MG63 (cell line): ENCODE measurements around the gene PAPPA. TPM values are rescaled to one million over a fixed set of nuclear protein-coding genes. Genes with fewer than 3 reads are reported as not detected.

Source experiments
- DNase-seq: peaks from one replicate; pipeline ENCODE4 v3.0.0-alpha.2; 2020
- H3K27me3 ChIP-seq: fragments of 250-450 bp; sonication (Bioruptor Pico); 2 replicates; pipeline ENCODE4 v1.5.1; 2020; ENCODE audit warnings: mild to moderate bottlenecking, moderate library complexity
- H3K36me3 ChIP-seq: fragments of 250-450 bp; sonication (Bioruptor Pico); 2 replicates; pipeline ENCODE4 v1.5.1; 2020; ENCODE audit warnings: mild to moderate bottlenecking, moderate library complexity
- H3K4me3 ChIP-seq: fragments of 250-450 bp; sonication (Bioruptor Pico); 2 replicates; pipeline ENCODE4 v1.5.1; 2020; ENCODE audit warnings: mild to moderate bottlenecking, moderate library complexity
- H3K9me3 ChIP-seq: fragments of 250-450 bp; sonication (Bioruptor Pico); 2 replicates; pipeline ENCODE4 v1.5.1; 2020; ENCODE audit warnings: mild to moderate bottlenecking, moderate library complexity
- total RNA-seq: library from RNA; depleted of rRNA; stranded (reverse); fragments of >200 nt; shearing (Covaris generic); gene quantifications from 2 replicates; pipeline ENCODE4 v1.2.3, GENCODE V29; 2014; ENCODE audit warnings: low replicate concordance

PAPPA gene
- total RNA-seq, 1 experiment from 2014 or later, result 0.10 TPM

GRCh38 chr9:116303270-116303669, 149.7 kb downstream of the PAPPA start:
- no peaks in the 10 kb centered on the region for H3K9me3 ChIP-seq

GRCh38 chr9:116303886-116304538, 150.4 kb downstream of the PAPPA start:
- Histone ChIP-seq H3K4me3 (no peak overlapping the region), H3K36me3 (no peaks in the 10 kb centered on the region), H3K27me3 (no peaks in the 10 kb centered on the region), H3K9me3 (no peaks in the 10 kb centered on the region)
- no peak for DNase-seq

More at GRCh38 chr9:116303270-116303669, 149.7 kb downstream of the PAPPA start:
- DNase-seq, result no peak
- Histone ChIP-seq H3K4me3 (no peak overlapping the region), H3K36me3 (no peaks in the 10 kb centered on the region), H3K27me3 (no peaks in the 10 kb centered on the region)

- no peak for DNase-seq
- no peaks in the 10 kb centered on the region for H3K9me3 ChIP-seq
Measured at GRCh38 chr9:116304761-116305160, 151.2 kb downstream of the PAPPA start.

GRCh38 chr9:116308076-116308475, 154.5 kb downstream of the PAPPA start:
- Histone ChIP-seq H3K9me3 (no peaks in the 10 kb centered on the region), H3K27me3 (no peaks in the 10 kb centered on the region), H3K4me3 (no peak overlapping the region), H3K36me3 (no peaks in the 10 kb centered on the region)
- DNase-seq, result no peak

More at GRCh38 chr9:116304761-116305160, 151.2 kb downstream of the PAPPA start:
- Histone ChIP-seq H3K36me3 (no peaks in the 10 kb centered on the region), H3K27me3 (no peaks in the 10 kb centered on the region), H3K4me3 (no peak overlapping the region)

- H3K36me3 ChIP-seq, result no peaks in the 10 kb centered on the region
- H3K4me3 ChIP-seq, result no peak overlapping the region
- DNase-seq, result no peak
- no peaks in the 10 kb centered on the region for H3K9me3 ChIP-seq
- H3K27me3 ChIP-seq, result no peaks in the 10 kb centered on the region
Measured at GRCh38 chr9:116309900-116310611, 156.5 kb downstream of the PAPPA start.

GRCh38 chr9:116312221-116312620, 158.6 kb downstream of the PAPPA start:
- DNase-seq, result no peak
- Histone ChIP-seq H3K4me3 (no peak overlapping the region), H3K9me3 (no peaks in the 10 kb centered on the region), H3K27me3 (no peaks in the 10 kb centered on the region), H3K36me3 (no peaks in the 10 kb centered on the region)

GRCh38 chr9:116313638-116314037, 160.0 kb downstream of the PAPPA start:
- Histone ChIP-seq H3K27me3 (no peaks in the 10 kb centered on the region), H3K4me3 (no peak overlapping the region), H3K9me3 (no peaks in the 10 kb centered on the region), H3K36me3 (no peaks in the 10 kb centered on the region)
- no peak for DNase-seq

GRCh38 chr9:116316246-116316645, 162.7 kb downstream of the PAPPA start:
- Histone ChIP-seq H3K9me3 (no peaks in the 10 kb centered on the region), H3K27me3 (no peaks in the 10 kb centered on the region), H3K36me3 (no peaks in the 10 kb centered on the region), H3K4me3 (no peak overlapping the region)
- no peak for DNase-seq

GRCh38 chr9:116317503-116317902, 163.9 kb downstream of the PAPPA start:
- no peak for DNase-seq
- Histone ChIP-seq H3K27me3 (no peaks in the 10 kb centered on the region), H3K36me3 (no peaks in the 10 kb centered on the region), H3K4me3 (no peak overlapping the region), H3K9me3 (no peaks in the 10 kb centered on the region)

GRCh38 chr9:116318468-116319374, 165.1 kb downstream of the PAPPA start:
- H3K36me3 ChIP-seq, result no peaks in the 10 kb centered on the region
- DNase-seq, result no peak
- H3K4me3 ChIP-seq, result no peak overlapping the region
- H3K27me3 ChIP-seq, result no peaks in the 10 kb centered on the region
- no peaks in the 10 kb centered on the region for H3K9me3 ChIP-seq

- DNase-seq, result no peak
- H3K4me3 ChIP-seq, result no peak overlapping the region
- H3K9me3 ChIP-seq, result no peaks in the 10 kb centered on the region
- H3K27me3 ChIP-seq, result no peaks in the 10 kb centered on the region
- no peaks in the 10 kb centered on the region for H3K36me3 ChIP-seq
Measured at GRCh38 chr9:116319480-116319879, 165.9 kb downstream of the PAPPA start.

- H3K4me3 ChIP-seq, result no peak overlapping the region
- H3K27me3 ChIP-seq, result no peaks in the 10 kb centered on the region
- H3K9me3 ChIP-seq, result no peaks in the 10 kb centered on the region
- DNase-seq, result no peak
- H3K36me3 ChIP-seq, result no peaks in the 10 kb centered on the region
Measured at GRCh38 chr9:116320290-116320689, 166.7 kb downstream of the PAPPA start.

- Histone ChIP-seq H3K9me3 (no peaks in the 10 kb centered on the region), H3K27me3 (no peaks in the 10 kb centered on the region), H3K36me3 (no peaks in the 10 kb centered on the region), H3K4me3 (no peak overlapping the region)
- DNase-seq, result no peak
Measured at GRCh38 chr9:116322521-116322920, 168.9 kb downstream of the PAPPA start.

- Histone ChIP-seq H3K4me3 (no peak overlapping the region), H3K9me3 (no peaks in the 10 kb centered on the region), H3K27me3 (no peaks in the 10 kb centered on the region), H3K36me3 (no peaks in the 10 kb centered on the region)
- DNase-seq, result no peak
Measured at GRCh38 chr9:116323012-116323411, 169.4 kb downstream of the PAPPA start.

GRCh38 chr9:116323571-116323970, 170.0 kb downstream of the PAPPA start:
- no peaks in the 10 kb centered on the region for H3K36me3 ChIP-seq
- no peaks in the 10 kb centered on the region for H3K27me3 ChIP-seq
- DNase-seq, result no peak
- no peaks in the 10 kb centered on the region for H3K9me3 ChIP-seq
- H3K4me3 ChIP-seq, result no peak overlapping the region

- Histone ChIP-seq H3K9me3 (no peaks in the 10 kb centered on the region), H3K27me3 (no peaks in the 10 kb centered on the region), H3K4me3 (no peak overlapping the region), H3K36me3 (no peaks in the 10 kb centered on the region)
- DNase-seq, result no peak
Measured at GRCh38 chr9:116325924-116326323, 172.3 kb downstream of the PAPPA start.

- Histone ChIP-seq H3K27me3 (no peaks in the 10 kb centered on the region), H3K4me3 (no peak overlapping the region), H3K9me3 (no peaks in the 10 kb centered on the region), H3K36me3 (no peaks in the 10 kb centered on the region)
- peak; percentile 41 for DNase-seq
Measured at GRCh38 chr9:116327701-116328405, 174.3 kb downstream of the PAPPA start.
